Sigmoid colon (tissue), 7 donors: ENCODE data around the gene PNPLA6. TPM values are rescaled to one million over a fixed set of nuclear protein-coding genes. Genes with fewer than 3 reads are reported as not detected.

ENCODE experiments used
- DNase-seq: peaks from one replicate; pipeline ENCODE4 v3.0.0-alpha.2; 2019
- H3K27ac ChIP-seq, 4 donors: fragments of 200-600 bp; sonication (generic); one replicate each; pipeline ENCODE4 v1.5.1; 2016 to 2019; ENCODE audit warnings: mild to moderate bottlenecking in 1 of 4
- H3K27me3 ChIP-seq, 3 donors: fragments of 200-600 bp; sonication (generic); one replicate each; pipeline ENCODE4 v1.5.1; 2019; ENCODE audit warnings: mild to moderate bottlenecking in 1 of 3
- H3K36me3 ChIP-seq, 4 donors: fragments of 200-600 bp; sonication (generic); one replicate each; pipeline ENCODE4 v1.5.1; 2016 to 2019
- H3K4me1 ChIP-seq, 4 donors: fragments of 200-600 bp; sonication (generic); one replicate each; pipeline ENCODE4 v1.5.1; 2017 to 2019
- H3K4me3 ChIP-seq, 4 donors: fragments of 200-600 bp; sonication (generic); one replicate each; pipeline ENCODE4 v1.5.1; 2017 to 2019; ENCODE audit warnings: mild to moderate bottlenecking in 2 of 4, moderate library complexity in 1 of 4
- H3K9me3 ChIP-seq, 4 donors: fragments of 200-600 bp in 3 of 4; sonication (generic) in 3 of 4; one replicate each; pipeline versions ENCODE4 v1.5.1 to v1.6.1; 2013 to 2019
- EP300 ChIP-seq, 4 donors: sonication (generic); formaldehyde crosslinking; IDR thresholded peaks; one replicate each; pipeline ENCODE4 v1.6.1; 2017; ENCODE audit warnings: antibody characterized with exemption in 4 of 4
- POLR2A ChIP-seq, 2 donors: fragments of 450-650 bp; IDR thresholded peaks; one replicate each; pipeline ENCODE4 v1.6.1; 2016; ENCODE audit warnings: antibody characterized with exemption in 2 of 2, mild to moderate bottlenecking in 2 of 2, moderate library complexity in 2 of 2
- POLR2AphosphoS5 ChIP-seq, 4 donors: sonication (generic); formaldehyde crosslinking; IDR thresholded peaks; one replicate each; pipeline ENCODE4 v1.6.1; 2017; ENCODE audit warnings: antibody characterized with exemption in 4 of 4
- WGBS, 2 donors: extraction: QIAGEN DNeasy Blood & Tissue Kit; methylation state at CpG; one replicate each; pipeline ENCODE4 v1.1.7; 2013; 5-methylcytosine and 5-hydroxymethylcytosine counted together
- intact Hi-C: fragments of 100-400 bp; cut with DNase I; formaldehyde crosslinking; loops from one replicate; pipeline ENCODE4 v1.15.1; 2023
- polyA plus RNA-seq, 3 donors: library from polyadenylated mRNA; stranded (reverse); fragments of 200-250 nt; gene quantifications; one replicate each; pipeline ENCODE4 v1.2.3, GENCODE V29; 2013
- total RNA-seq, 4 donors: library from RNA; depleted of rRNA; stranded (reverse); fragments of >200 nt; gene quantifications; one replicate each; pipeline ENCODE4 v1.1.0, GENCODE V29; 2016
- TF ChIP-seq, protein P1 (sequence below), 4 experiments: fragments of 450-650 bp in 3 of 4; fragments of 200-600 bp in 1 of 4; IDR thresholded peaks; one replicate each; pipeline ENCODE4 v1.5.1; 2016 to 2019; ENCODE audit warnings: antibody characterized with exemption in 4 of 4, mild to moderate bottlenecking in 3 of 4, moderate library complexity in 2 of 4
- donor health status: healthy with polysubstance abuse.
- donor health status: Bipolar disorder and iron deficiency.
- donor health status: healthy.

PNPLA6 gene
- total and polyA plus RNA-seq, 7 donors: 13.6 to 77.0 (median 40.3) TPM

DNA sequence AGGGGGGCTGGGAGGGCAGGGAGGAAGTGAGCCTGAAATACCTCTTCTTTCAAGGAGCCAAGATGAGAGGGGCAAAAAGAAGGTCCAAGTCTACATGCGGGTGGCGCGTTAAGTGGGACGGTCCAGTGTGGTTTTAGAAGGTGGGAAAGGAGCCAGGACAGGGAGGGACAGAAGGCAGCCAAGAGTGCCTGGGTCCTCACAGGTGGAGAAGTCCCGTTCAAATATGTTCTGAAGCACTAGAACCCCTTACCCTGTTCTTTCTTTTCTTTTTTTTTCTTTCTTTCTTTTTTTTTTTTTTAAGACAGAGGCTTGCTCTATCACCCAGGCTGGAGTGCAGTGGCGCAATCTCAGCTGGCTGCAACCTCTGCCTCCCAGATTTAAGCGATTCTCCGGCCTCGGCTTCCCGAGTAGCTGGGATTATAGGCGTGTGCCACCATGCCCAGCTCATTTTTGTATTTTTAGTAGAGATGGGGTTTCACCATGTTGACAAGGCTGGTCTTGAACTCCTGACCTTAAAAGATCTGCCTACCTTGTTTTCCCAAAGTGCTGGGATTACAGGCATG, 67.5 kb downstream of the PNPLA6 start:
- 88 to 90% methylated on average over 11 of the region's 11 CpGs for WGBS, 2 donors
- TF ChIP-seq, protein P1, sequence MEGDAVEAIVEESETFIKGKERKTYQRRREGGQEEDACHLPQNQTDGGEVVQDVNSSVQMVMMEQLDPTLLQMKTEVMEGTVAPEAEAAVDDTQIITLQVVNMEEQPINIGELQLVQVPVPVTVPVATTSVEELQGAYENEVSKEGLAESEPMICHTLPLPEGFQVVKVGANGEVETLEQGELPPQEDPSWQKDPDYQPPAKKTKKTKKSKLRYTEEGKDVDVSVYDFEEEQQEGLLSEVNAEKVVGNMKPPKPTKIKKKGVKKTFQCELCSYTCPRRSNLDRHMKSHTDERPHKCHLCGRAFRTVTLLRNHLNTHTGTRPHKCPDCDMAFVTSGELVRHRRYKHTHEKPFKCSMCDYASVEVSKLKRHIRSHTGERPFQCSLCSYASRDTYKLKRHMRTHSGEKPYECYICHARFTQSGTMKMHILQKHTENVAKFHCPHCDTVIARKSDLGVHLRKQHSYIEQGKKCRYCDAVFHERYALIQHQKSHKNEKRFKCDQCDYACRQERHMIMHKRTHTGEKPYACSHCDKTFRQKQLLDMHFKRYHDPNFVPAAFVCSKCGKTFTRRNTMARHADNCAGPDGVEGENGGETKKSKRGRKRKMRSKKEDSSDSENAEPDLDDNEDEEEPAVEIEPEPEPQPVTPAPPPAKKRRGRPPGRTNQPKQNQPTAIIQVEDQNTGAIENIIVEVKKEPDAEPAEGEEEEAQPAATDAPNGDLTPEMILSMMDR (IDR thresholded peaks at IDR 0.05): no peak
- no peak overlapping the region for H3K4me3 ChIP-seq
- no peak overlapping the region for H3K27ac ChIP-seq
- intact Hi-C loops: no loop called here
- DNase-seq: no peak
- H3K4me1 ChIP-seq: no peaks in the 10 kb centered on the region
- H3K9me3 ChIP-seq: no peaks in the 10 kb centered on the region
- peaks cover 0 to 61% (median 18%) of the 10 kb centered on the region in 3 donors for H3K27me3 ChIP-seq
- no peaks in the 10 kb centered on the region for H3K36me3 ChIP-seq

- WGBS, 2 donors: 85 to 90% methylated on average over 9 of the region's 9 CpGs
- DNase-seq: no peak
- Histone ChIP-seq H3K4me1 (no peaks in the 10 kb centered on the region), H3K9me3 (no peaks in the 10 kb centered on the region), H3K4me3 (no peak overlapping the region), H3K27me3 (peaks cover 0 to 52% (median 18%) of the 10 kb centered on the region in 3 donors), H3K36me3 (no peaks in the 10 kb centered on the region), H3K27ac (no peak overlapping the region)
- TF ChIP-seq, protein P1 (IDR thresholded peaks at IDR 0.05): no peak
- no peak for TF ChIP-seq POLR2A (IDR thresholded peaks at IDR 0.05)
- no peak for TF ChIP-seq EP300 (IDR thresholded peaks at IDR 0.05)
- no peak for TF ChIP-seq POLR2AphosphoS5 (IDR thresholded peaks at IDR 0.05)
- intact Hi-C loops: no loop called here
Observed at GRCh38 chr19:7603919-7604318, 68.4 kb downstream of the PNPLA6 start.

- Histone ChIP-seq H3K4me1 (no peaks in the 10 kb centered on the region), H3K9me3 (no peaks in the 10 kb centered on the region), H3K36me3 (no peaks in the 10 kb centered on the region), H3K27ac (no peak overlapping the region), H3K27me3 (peaks cover 0 to 49% (median 18%) of the 10 kb centered on the region in 3 donors), H3K4me3 (no peak overlapping the region)
- WGBS, 2 donors: 73 to 77% methylated on average over 14 of the region's 14 CpGs
- TF ChIP-seq, protein P1 (IDR thresholded peaks at IDR 0.05): no peak
- TF ChIP-seq POLR2AphosphoS5 (IDR thresholded peaks at IDR 0.05): no peak
- no peak for TF ChIP-seq EP300 (IDR thresholded peaks at IDR 0.05)
- no peak for TF ChIP-seq POLR2A (IDR thresholded peaks at IDR 0.05)
- DNase-seq: no peak
- intact Hi-C loops: no loop called here
Observed at GRCh38 chr19:7605490-7606222, 70.1 kb downstream of the PNPLA6 start.

DNA sequence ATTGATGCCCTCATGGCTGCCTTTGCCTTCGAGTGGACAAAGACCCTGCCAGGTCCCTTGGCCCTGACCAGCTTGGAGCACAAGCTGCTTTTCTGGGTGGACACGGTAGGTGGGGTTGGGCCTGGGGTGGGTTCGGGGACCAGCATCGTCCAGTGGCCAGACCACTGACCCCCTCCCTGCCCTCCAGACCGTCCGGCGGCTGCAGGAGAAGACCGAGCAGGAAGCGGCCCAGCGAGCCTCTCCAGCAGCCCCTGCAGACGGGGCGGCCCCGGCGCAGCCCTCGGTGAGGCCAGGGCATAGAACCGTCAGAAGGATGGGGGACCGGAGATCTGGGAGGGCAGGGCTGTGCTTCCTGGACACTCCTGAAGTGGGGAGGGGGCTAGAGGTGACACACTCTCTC, 70.8 kb downstream of the PNPLA6 start:
- H3K27ac ChIP-seq: no peak overlapping the region
- no peak for TF ChIP-seq POLR2A (IDR thresholded peaks at IDR 0.05)
- intact Hi-C loops: no loop called here
- no peak overlapping the region for H3K4me3 ChIP-seq
- DNase-seq: no peak
- H3K27me3 ChIP-seq: peaks cover 0 to 43% (median 18%) of the 10 kb centered on the region in 3 donors
- no peaks in the 10 kb centered on the region for H3K36me3 ChIP-seq
- H3K9me3 ChIP-seq: no peaks in the 10 kb centered on the region
- H3K4me1 ChIP-seq: no peaks in the 10 kb centered on the region
- 91% methylated on average over 17 of the region's 17 CpGs for WGBS, 2 donors

DNA sequence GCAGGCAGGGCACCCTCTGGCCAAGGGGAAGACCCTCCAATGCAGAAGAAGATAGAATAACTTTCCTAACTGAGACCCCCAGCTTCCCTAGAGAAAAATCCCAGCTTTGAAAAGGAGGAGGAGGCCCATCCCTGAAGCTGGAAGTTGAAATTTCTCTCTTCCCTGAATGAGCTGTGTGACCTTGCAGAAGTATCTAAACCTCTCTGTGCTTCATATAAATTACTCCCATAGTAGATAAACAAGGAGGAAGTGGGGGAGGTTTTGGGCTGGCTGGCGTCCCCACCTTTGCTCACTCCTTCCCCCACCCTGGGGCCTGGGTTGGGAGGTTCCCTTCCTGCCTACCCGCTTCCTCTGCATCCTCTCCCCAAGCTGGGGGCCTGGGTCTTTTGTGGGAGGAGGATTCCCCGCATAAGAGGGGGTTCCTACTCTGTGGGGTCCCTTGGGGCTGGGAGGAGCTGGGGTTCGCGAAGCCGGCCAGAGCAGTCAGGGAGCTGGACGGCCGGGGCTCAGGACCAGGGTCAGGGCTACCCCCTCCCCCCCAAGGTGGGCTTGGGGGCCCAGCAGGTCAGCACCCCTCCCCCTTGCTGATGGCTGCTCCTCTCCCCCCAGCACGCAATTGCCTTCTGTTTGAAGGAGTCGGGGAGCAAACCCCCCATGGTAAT, 71.8 kb downstream of the PNPLA6 start:
- Histone ChIP-seq H3K9me3 (no peaks in the 10 kb centered on the region), H3K27me3 (peaks cover 0 to 32% (median 18%) of the 10 kb centered on the region in 3 donors), H3K4me3 (no peak overlapping the region), H3K36me3 (no peaks in the 10 kb centered on the region), H3K27ac (no peak overlapping the region), H3K4me1 (no peaks in the 10 kb centered on the region)
- 75 to 88% methylated on average over 10 of the region's 10 CpGs for WGBS, 2 donors
- DNase-seq: no peak
- intact Hi-C loops: no loop called here
- TF ChIP-seq POLR2A (IDR thresholded peaks at IDR 0.05) (no peak), EP300 (IDR thresholded peaks at IDR 0.05) (no peak), POLR2AphosphoS5 (IDR thresholded peaks at IDR 0.05) (no peak)
- TF ChIP-seq, protein P1 (IDR thresholded peaks at IDR 0.05): no peak
